H1 (cell line): Measurements from ENCODE around the gene ASAP3. TPM values are rescaled to one million over a fixed set of nuclear protein-coding genes. Genes with fewer than 3 reads are reported as not detected.

Source experiments
- CBX8 ChIP-seq: fragments of 300-800, 300-1000 bp; sonication (generic); IDR thresholded peaks from 2 replicates; pipeline ENCODE4 v1.7.1; 2016; ENCODE audit warnings: low read depth, low read length, borderline replicate concordance
- CHD1 ChIP-seq: IDR thresholded peaks from 2 replicates; pipeline ENCODE4 v1.6.1; 2012; ENCODE audit warnings: low read depth, low read length, improper control_type of control experiment
- CHD2 ChIP-seq: IDR thresholded peaks from 2 replicates; pipeline ENCODE4 v1.6.1; 2012; ENCODE audit warnings: low read length, improper control_type of control experiment
- EP300 ChIP-seq, 2 experiments: IDR thresholded peaks; 1 replicate in 1 of 2; 2 replicates in 1 of 2; pipeline ENCODE4 v1.6.1; 2011 to 2012; ENCODE audit warnings: low read depth in 2 of 2, low read length in 2 of 2, mild to moderate bottlenecking in 2 of 2, borderline replicate concordance in 1 of 2, inconsistent platforms in 1 of 2, moderate library complexity in 1 of 2
- FOSL1 ChIP-seq: IDR thresholded peaks from 2 replicates; pipeline ENCODE4 v1.6.1; 2011; ENCODE audit warnings: mild to moderate bottlenecking, low read depth, low read length, moderate library complexity; ENCODE audit not compliant: insufficient read depth
- GTF2F1 ChIP-seq: IDR thresholded peaks from 2 replicates; pipeline ENCODE4 v1.6.1; 2012; ENCODE audit warnings: low read depth, low read length, improper control_type of control experiment, borderline replicate concordance
- JUN ChIP-seq: IDR thresholded peaks from 2 replicates; pipeline ENCODE4 v1.6.1; 2011; ENCODE audit warnings: low read depth, mild to moderate bottlenecking, improper control_type of control experiment, low read length
- KDM1A ChIP-seq: fragments of 200-600, 300-600 bp; sonication (generic); IDR thresholded peaks from 2 replicates; pipeline ENCODE4 v1.7.1; 2016; ENCODE audit warnings: mild to moderate bottlenecking, low read length, borderline replicate concordance
- NANOG ChIP-seq: IDR thresholded peaks from 2 replicates; pipeline ENCODE4 v1.6.1; 2011; ENCODE audit warnings: low read length, low read depth, mild to moderate bottlenecking, inconsistent platforms; ENCODE audit not compliant: insufficient read depth, poor library complexity, severe bottlenecking
- NRF1 ChIP-seq: IDR thresholded peaks from 2 replicates; pipeline ENCODE4 v1.6.1; 2011; ENCODE audit warnings: mild to moderate bottlenecking, low read depth, low read length, improper control_type of control experiment
- POU5F1 ChIP-seq: IDR thresholded peaks from 2 replicates; pipeline ENCODE4 v1.6.1; 2011; ENCODE audit warnings: low read depth, mild to moderate bottlenecking, low read length, moderate library complexity
- RFX5 ChIP-seq: IDR thresholded peaks from 2 replicates; pipeline ENCODE4 v1.6.1; 2011; ENCODE audit warnings: low read depth, low read length, improper control_type of control experiment, borderline replicate concordance
- RXRA ChIP-seq: IDR thresholded peaks from 2 replicates; pipeline ENCODE4 v1.6.1; 2011; ENCODE audit warnings: low read depth, mild to moderate bottlenecking, low read length, moderate library complexity; ENCODE audit not compliant: insufficient read depth
- SAP30 ChIP-seq: fragments of 300-600 bp; sonication (generic); IDR thresholded peaks from 2 replicates; pipeline ENCODE4 v1.7.1; 2012; ENCODE audit warnings: low read length, moderate library complexity, mild to moderate bottlenecking, inconsistent platforms; ENCODE audit not compliant: insufficient read depth, insufficient replicate concordance
- SIN3A ChIP-seq, 2 experiments: IDR thresholded peaks in 1 of 2; conservative IDR thresholded peaks in 1 of 2; 2 replicates each; pipeline ENCODE4 v1.6.1; 2011 to 2012; ENCODE audit warnings: low read length in 2 of 2, improper control_type of control experiment in 1 of 2, low read depth in 1 of 2, mild to moderate bottlenecking in 1 of 2
- SP1 ChIP-seq: IDR thresholded peaks from 2 replicates; pipeline ENCODE4 v1.6.1; 2011; ENCODE audit warnings: low read depth, low read length
- TAF7 ChIP-seq: optimal IDR thresholded peaks from 2 replicates; pipeline ENCODE3; 2011; ENCODE audit warnings: low read depth, mild to moderate bottlenecking, inconsistent platforms, low read length, moderate library complexity, borderline replicate concordance
- TEAD4 ChIP-seq: IDR thresholded peaks from 2 replicates; pipeline ENCODE4 v1.6.1; 2012; ENCODE audit warnings: low read depth, low read length, inconsistent platforms, mixed read lengths
- ZNF274 ChIP-seq: IDR thresholded peaks from 2 replicates; pipeline ENCODE4 v1.7.0; 2012; ENCODE audit warnings: low read length, borderline replicate concordance; ENCODE audit errors: extremely low read depth
- polyA plus RNA-seq, 7 experiments: library from polyadenylated mRNA; depleted of rRNA in 3 of 7; stranded (reverse) in 5 of 7; unstranded in 2 of 7; fragments of >200 nt in 5 of 7; fragments of 200-250 nt in 2 of 7; gene quantifications; 1 replicate in 5 of 7; 2 replicates in 1 of 7; 4 replicates in 1 of 7; pipeline versions ENCODE4 v1.2.1 to v1.2.3, GENCODE V29; 2011 to 2013; ENCODE audit warnings: missing spikeins in 2 of 7, mixed read lengths in 2 of 7
- total RNA-seq: library from RNA; stranded (reverse); fragmentation: NEBNext Ultra II Directional; extraction: Animal tissue kit (Norgen Biotek cat#: 25700); gene quantifications from 2 replicates; pipeline ENCODE4 v1.2.1, GENCODE V29; 2021
- TF ChIP-seq, protein P1 (sequence below): IDR thresholded peaks from 2 replicates; pipeline ENCODE4 v1.6.1; 2011; ENCODE audit warnings: low read length, improper control_type of control experiment
- TF ChIP-seq, protein P2 (sequence below), 3 experiments: IDR thresholded peaks; 1 replicate in 2 of 3; 2 replicates in 1 of 3; pipeline versions ENCODE4 v1.5.1 to v1.6.1; 2011; ENCODE audit warnings: low read length in 3 of 3, mild to moderate bottlenecking in 3 of 3, inconsistent platforms in 2 of 3, low read depth in 1 of 3, moderate library complexity in 1 of 3; ENCODE audit not compliant: insufficient read depth in 1 of 3; ENCODE audit errors: control extremely low read depth in 1 of 3

ASAP3 gene
- total and polyA plus RNA-seq, 2 of the 8 experiments (the other 6 are each of a cell fraction or from before 2014, with no cell fraction given), result 53.1 to 58.0 TPM

DNA sequence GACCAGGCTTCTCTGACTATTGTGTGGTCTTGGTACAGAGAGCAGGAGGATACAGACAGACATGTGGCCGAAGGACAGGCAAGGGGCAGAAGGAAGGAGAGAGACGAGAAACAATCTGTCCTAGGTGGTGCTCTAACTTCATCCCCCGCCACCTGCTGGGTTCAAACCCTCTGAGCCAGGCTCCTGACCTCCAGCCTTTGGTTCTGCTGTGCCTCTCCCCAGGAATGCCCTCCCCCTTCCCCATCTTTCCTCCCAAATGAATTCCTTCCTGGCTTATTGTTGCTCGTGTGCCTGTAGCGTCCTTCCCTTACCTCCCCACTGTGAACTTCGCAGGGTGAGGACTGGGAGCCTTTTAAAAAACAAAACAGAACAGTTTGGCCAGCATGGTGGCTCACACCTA lies 64.8 kb downstream of the ASAP3 start (continued):
- TF ChIP-seq, protein P1, sequence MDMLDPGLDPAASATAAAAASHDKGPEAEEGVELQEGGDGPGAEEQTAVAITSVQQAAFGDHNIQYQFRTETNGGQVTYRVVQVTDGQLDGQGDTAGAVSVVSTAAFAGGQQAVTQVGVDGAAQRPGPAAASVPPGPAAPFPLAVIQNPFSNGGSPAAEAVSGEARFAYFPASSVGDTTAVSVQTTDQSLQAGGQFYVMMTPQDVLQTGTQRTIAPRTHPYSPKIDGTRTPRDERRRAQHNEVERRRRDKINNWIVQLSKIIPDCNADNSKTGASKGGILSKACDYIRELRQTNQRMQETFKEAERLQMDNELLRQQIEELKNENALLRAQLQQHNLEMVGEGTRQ, result no peak
- no peak for TF ChIP-seq SIN3A (conservative IDR thresholded peaks at IDR 0.05 in 1 of 2, IDR thresholded peaks at IDR 0.05 in 1 of 2; ENCODE audit: low read depth in 1 of 2, low read length in 2 of 2)
- no peak for TF ChIP-seq SAP30
- TF ChIP-seq CBX8, result no peak
- TF ChIP-seq KDM1A, result no peak
- TF ChIP-seq FOSL1, result no peak
- no peak for TF ChIP-seq CHD1
- TF ChIP-seq, protein P2, sequence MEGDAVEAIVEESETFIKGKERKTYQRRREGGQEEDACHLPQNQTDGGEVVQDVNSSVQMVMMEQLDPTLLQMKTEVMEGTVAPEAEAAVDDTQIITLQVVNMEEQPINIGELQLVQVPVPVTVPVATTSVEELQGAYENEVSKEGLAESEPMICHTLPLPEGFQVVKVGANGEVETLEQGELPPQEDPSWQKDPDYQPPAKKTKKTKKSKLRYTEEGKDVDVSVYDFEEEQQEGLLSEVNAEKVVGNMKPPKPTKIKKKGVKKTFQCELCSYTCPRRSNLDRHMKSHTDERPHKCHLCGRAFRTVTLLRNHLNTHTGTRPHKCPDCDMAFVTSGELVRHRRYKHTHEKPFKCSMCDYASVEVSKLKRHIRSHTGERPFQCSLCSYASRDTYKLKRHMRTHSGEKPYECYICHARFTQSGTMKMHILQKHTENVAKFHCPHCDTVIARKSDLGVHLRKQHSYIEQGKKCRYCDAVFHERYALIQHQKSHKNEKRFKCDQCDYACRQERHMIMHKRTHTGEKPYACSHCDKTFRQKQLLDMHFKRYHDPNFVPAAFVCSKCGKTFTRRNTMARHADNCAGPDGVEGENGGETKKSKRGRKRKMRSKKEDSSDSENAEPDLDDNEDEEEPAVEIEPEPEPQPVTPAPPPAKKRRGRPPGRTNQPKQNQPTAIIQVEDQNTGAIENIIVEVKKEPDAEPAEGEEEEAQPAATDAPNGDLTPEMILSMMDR (IDR thresholded peaks at IDR 0.05; ENCODE audit: control extremely low read depth in 1 of 3, insufficient read depth in 1 of 3, low read depth in 1 of 3, low read length in 3 of 3), result no peak
- no peak for TF ChIP-seq EP300 (IDR thresholded peaks at IDR 0.05; ENCODE audit: borderline replicate concordance in 1 of 2, low read depth in 2 of 2, low read length in 2 of 2)
- TF ChIP-seq TAF7, result no peak
- TF ChIP-seq RFX5, result no peak
- no peak for TF ChIP-seq NRF1
- no peak for TF ChIP-seq JUN
- TF ChIP-seq POU5F1, result no peak
- no peak for TF ChIP-seq CHD2
- TF ChIP-seq ZNF274, result no peak
- TF ChIP-seq RXRA, result peak; percentile 74; the same call in 1 of the 2 replicates
- peak; percentile 61; the same call in 1 of the 2 replicates for TF ChIP-seq TEAD4
- TF ChIP-seq NANOG, result no peak
- TF ChIP-seq GTF2F1, result no peak
- TF ChIP-seq SP1, result 0 out of 2 replicates have a peak, but pooled peaks have one; percentile 15
- TF ChIP-seq, all 59 proteins: peak for 5
